Fibroblast of mammary gland (primary cell): ENCODE results near the gene RSPH4A.

Experiments
- DNase-seq: peaks from one replicate; pipeline ENCODE4 v3.0.0-alpha.2; 2010; ENCODE audit warnings: low read depth
- H3K4me3 ChIP-seq: 2 replicates; pipeline ENCODE4 v1.5.1; 2011; ENCODE audit warnings: low read depth, mild to moderate bottlenecking, low read length, moderate library complexity; ENCODE audit not compliant: control insufficient read depth
- CTCF ChIP-seq: conservative IDR thresholded peaks from 2 replicates; pipeline ENCODE4 v1.5.1; 2011; ENCODE audit warnings: low read depth, low read length, inconsistent platforms; ENCODE audit not compliant: control insufficient read depth, insufficient read depth

The RSPH4A gene

GRCh38 chr6:116575227-116575626 is 41.1 kb upstream of the RSPH4A start:
- no peak for TF ChIP-seq CTCF
- H3K4me3 ChIP-seq = no peak overlapping the region
- no peak for DNase-seq

GRCh38 chr6:116577486-116577885 is 38.8 kb upstream of the RSPH4A start:
- TF ChIP-seq CTCF = no peak
- no peak for DNase-seq
- H3K4me3 ChIP-seq = no peak overlapping the region

- no peak for DNase-seq
- H3K4me3 ChIP-seq = no peak overlapping the region
- TF ChIP-seq CTCF = no peak
Observed at GRCh38 chr6:116578335-116578734, 37.9 kb upstream of the RSPH4A start.

- H3K4me3 ChIP-seq = no peak overlapping the region
- no peak for TF ChIP-seq CTCF
- DNase-seq = no peak
Observed at GRCh38 chr6:116579143-116579542, 37.1 kb upstream of the RSPH4A start.

- DNase-seq = no peak
- no peak for TF ChIP-seq CTCF
- no peak overlapping the region for H3K4me3 ChIP-seq
Observed at GRCh38 chr6:116580198-116580597, 36.1 kb upstream of the RSPH4A start.

GRCh38 chr6:116586276-116586675 is 30.0 kb upstream of the RSPH4A start:
- H3K4me3 ChIP-seq = no peak overlapping the region
- no peak for DNase-seq
- no peak for TF ChIP-seq CTCF

GRCh38 chr6:116586738-116587137 is 29.5 kb upstream of the RSPH4A start:
- DNase-seq = no peak

More at GRCh38 chr6:116586738-116587137, 29.5 kb upstream of the RSPH4A start:
- TF ChIP-seq CTCF = no peak
- no peak overlapping the region for H3K4me3 ChIP-seq
